Measurements from ENCODE around the gene SLC5A1.

- no peak for TF ChIP-seq CTCF (IDR thresholded peaks at IDR 0.05)
- no peak for TF ChIP-seq POLR2A (IDR thresholded peaks at IDR 0.05)
Observed at GRCh38 chr22:32044477-32044876, 1.4 kb downstream of the SLC5A1 start.
